BE2C (cell line): ENCODE data around the gene CLCC1.

ENCODE experiments used
- DNase-seq: peaks from one replicate; pipeline ENCODE4 v3.0.0-alpha.2; 2020
- H3K27me3 ChIP-seq: fragments of 250-450 bp; sonication (Bioruptor Pico); 2 replicates; pipeline ENCODE4 v1.5.1; 2020; ENCODE audit warnings: mild to moderate bottlenecking
- H3K36me3 ChIP-seq: fragments of 250-450 bp; sonication (Bioruptor Pico); 2 replicates; pipeline ENCODE4 v1.5.1; 2020; ENCODE audit warnings: mild to moderate bottlenecking
- H3K4me1 ChIP-seq: fragments of 250-450 bp; sonication (Bioruptor Pico); 2 replicates; pipeline ENCODE4 v1.5.1; 2020
- H3K4me3 ChIP-seq: 2 replicates; pipeline ENCODE4 v1.5.1; 2011; ENCODE audit warnings: low read depth, low read length
- H3K9me3 ChIP-seq: fragments of 250-450 bp; sonication (Bioruptor Pico); 2 replicates; pipeline ENCODE4 v1.5.1; 2020
- TF ChIP-seq, protein P1 (sequence below): IDR thresholded peaks from 2 replicates; pipeline ENCODE4 v1.5.1; 2012; ENCODE audit warnings: mild to moderate bottlenecking, low read depth, low read length

CLCC1 gene

DNA sequence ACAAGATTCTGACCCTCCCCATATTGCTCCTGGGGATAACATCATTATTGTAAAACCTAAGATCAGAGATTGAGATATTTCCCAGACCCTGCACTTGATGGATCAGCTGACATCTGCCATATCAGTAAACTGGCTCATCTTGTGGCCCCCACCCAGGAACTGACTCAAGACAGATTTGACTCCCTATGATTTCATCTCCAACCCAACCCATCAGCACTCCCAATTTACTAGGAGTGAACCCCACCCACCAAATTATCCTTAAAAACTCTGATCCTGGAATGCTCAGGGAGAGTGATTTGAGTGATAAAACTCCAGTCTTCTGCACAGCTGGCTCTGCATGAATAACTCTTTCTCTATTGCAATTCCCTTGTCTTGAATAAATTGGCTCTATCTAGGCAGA, 6.1 kb upstream of the CLCC1 start:
- H3K27me3 ChIP-seq = no peaks in the 10 kb centered on the region
- H3K9me3 ChIP-seq = no peaks in the 10 kb centered on the region
- H3K4me1 ChIP-seq = no peaks in the 10 kb centered on the region
- TF ChIP-seq, protein P1, sequence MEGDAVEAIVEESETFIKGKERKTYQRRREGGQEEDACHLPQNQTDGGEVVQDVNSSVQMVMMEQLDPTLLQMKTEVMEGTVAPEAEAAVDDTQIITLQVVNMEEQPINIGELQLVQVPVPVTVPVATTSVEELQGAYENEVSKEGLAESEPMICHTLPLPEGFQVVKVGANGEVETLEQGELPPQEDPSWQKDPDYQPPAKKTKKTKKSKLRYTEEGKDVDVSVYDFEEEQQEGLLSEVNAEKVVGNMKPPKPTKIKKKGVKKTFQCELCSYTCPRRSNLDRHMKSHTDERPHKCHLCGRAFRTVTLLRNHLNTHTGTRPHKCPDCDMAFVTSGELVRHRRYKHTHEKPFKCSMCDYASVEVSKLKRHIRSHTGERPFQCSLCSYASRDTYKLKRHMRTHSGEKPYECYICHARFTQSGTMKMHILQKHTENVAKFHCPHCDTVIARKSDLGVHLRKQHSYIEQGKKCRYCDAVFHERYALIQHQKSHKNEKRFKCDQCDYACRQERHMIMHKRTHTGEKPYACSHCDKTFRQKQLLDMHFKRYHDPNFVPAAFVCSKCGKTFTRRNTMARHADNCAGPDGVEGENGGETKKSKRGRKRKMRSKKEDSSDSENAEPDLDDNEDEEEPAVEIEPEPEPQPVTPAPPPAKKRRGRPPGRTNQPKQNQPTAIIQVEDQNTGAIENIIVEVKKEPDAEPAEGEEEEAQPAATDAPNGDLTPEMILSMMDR = no peak
- no peak overlapping the region for H3K4me3 ChIP-seq
- H3K36me3 ChIP-seq = no peaks in the 10 kb centered on the region
- no peak for DNase-seq

DNA sequence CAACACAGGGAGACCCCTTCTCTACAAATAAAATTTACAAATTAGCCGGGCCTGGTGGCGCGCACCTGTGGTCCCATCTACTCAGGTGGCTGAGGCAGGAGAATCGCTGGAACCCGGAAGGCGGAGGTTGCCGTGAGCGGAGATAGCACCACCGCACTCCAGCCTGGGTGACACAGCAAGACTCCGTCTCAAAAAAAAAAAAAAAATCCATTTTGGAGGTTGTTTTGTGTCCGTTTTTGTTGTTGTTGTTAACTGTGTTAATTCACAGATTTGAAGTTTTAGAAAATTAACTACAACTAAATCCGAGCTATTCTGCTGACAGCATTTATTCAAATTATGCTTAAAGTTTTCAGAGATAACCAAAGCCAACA, 618 bp downstream of the CLCC1 start:
- no peaks in the 10 kb centered on the region for H3K27me3 ChIP-seq
- TF ChIP-seq, protein P1 = no peak
- peaks cover 5% of the 10 kb centered on the region; the same call in 1 of the 2 replicates for H3K36me3 ChIP-seq
- peaks cover 4% of the 10 kb centered on the region for H3K4me1 ChIP-seq
- peak; percentile 20 for DNase-seq
- no peaks in the 10 kb centered on the region for H3K9me3 ChIP-seq
- H3K4me3 ChIP-seq = peak overlapping the region; percentile 81

DNA sequence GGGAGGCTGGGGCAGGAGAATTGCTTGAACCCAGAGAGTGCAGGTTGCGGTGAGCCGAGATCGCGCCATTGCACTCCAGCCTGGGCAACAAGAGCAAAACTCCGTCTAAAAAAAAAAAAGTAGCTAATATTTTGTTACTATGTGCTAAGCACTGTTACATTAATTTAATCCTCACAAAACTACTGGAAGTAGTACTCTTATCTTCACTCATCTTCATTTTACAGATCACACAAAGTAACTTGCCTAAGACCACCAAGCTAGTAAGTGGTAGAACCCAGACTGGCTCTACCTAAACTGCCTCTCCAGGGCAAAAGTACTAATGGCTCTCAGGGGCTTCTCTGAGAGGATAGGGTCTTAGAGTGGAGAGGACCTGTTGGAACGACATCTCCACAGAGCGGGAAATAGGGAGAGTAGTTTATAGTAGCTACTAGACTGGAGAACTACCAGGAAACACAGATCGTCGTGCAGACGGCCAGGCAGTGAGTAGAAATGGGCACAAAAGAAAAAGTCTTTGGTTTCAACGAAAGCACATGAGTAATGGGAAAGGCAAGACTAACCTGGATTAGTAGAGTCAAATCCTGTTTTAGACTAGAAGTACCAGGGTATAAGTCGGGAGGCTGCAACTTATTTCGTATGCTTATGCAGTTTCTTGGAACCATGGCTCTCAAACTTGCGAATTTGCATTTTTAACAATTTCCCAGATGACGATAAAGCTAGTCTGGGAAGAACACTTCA, 1.4 kb downstream of the CLCC1 start:
- TF ChIP-seq, protein P1 = no peak
- H3K27me3 ChIP-seq = no peaks in the 10 kb centered on the region
- H3K4me3 ChIP-seq = peak overlapping the region; percentile 81
- H3K9me3 ChIP-seq = no peaks in the 10 kb centered on the region
- peaks cover 4% of the 10 kb centered on the region for H3K4me1 ChIP-seq
- peaks cover 5% of the 10 kb centered on the region; the same call in 1 of the 2 replicates for H3K36me3 ChIP-seq
- no peak for DNase-seq

DNA sequence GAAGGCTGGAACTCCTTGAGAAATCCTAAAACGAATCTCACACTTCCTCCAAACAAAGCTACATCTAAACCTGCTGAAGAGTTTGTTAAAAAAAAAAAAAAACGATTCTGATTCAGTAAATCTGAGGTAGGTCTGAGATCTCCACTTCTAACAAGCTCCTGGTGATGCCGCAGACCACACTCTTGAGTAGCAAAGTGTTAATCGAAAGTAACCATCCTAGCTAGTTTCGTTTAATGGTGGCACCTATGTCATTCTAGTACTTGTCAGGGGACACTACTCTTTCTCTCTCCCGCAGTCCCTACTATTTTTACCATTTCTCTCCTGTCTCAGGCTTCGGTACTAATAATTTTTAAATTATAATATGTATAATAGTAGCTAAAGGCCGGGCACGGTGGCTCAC, 2.1 kb downstream of the CLCC1 start:
- peaks cover 5% of the 10 kb centered on the region for H3K36me3 ChIP-seq
- H3K27me3 ChIP-seq = no peaks in the 10 kb centered on the region
- DNase-seq = no peak
- peaks cover 4% of the 10 kb centered on the region for H3K4me1 ChIP-seq
- H3K4me3 ChIP-seq = no peak overlapping the region
- TF ChIP-seq, protein P1 = no peak
- H3K9me3 ChIP-seq = no peaks in the 10 kb centered on the region

DNA sequence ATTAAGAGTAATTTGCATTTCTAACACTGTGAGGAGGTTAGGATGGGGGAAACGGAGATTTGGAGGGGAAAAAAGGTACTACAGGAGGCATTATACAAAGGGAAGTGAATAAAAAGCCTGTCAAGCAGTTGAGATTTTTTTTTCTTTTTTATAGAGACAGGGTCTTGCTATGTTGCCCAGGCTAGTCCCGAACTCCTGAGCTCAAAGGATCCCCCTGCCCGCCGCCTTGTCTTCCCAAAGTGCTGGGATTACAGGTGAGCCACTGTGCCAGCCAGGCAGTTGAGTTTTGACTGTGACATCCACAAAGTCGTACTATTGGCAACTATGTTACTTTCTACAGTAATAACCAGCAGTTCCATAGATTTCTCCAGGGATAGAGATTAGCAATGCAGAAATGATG, 2.6 kb downstream of the CLCC1 start:
- Histone ChIP-seq H3K27me3 (no peaks in the 10 kb centered on the region), H3K9me3 (no peaks in the 10 kb centered on the region), H3K36me3 (peaks cover 8% of the 10 kb centered on the region), H3K4me3 (no peak overlapping the region), H3K4me1 (peaks cover 4% of the 10 kb centered on the region)
- TF ChIP-seq, protein P1 = no peak
- DNase-seq = no peak

DNA sequence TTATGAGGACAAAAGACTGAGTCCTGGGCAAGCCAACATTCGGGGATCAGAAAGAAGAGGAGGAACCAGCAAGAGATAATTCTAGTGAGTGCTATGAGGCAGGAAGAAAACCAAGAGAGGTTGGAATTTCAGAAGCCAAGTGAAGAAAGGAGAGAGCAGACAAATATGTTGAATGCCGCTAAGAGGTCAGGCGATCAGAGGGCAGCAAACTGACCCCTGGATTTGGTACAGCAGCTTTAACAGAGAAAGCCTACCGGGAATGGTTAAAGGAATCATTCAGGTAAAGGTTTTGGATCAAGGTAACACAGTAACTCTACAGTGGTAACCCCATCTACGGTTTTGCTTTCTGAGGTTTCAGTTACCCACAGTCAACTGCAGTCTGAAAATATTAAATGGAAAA, 5.4 kb downstream of the CLCC1 start:
- TF ChIP-seq, protein P1 = no peak
- no peak overlapping the region for H3K4me3 ChIP-seq
- DNase-seq = no peak
- H3K4me1 ChIP-seq = peaks cover 4% of the 10 kb centered on the region
- no peaks in the 10 kb centered on the region for H3K27me3 ChIP-seq
- peaks cover 14% of the 10 kb centered on the region for H3K36me3 ChIP-seq
- no peaks in the 10 kb centered on the region; the same call in 1 of the 2 replicates for H3K9me3 ChIP-seq
